ENCODE data around the gene UBL3. TPM values are rescaled to one million over a fixed set of nuclear protein-coding genes. Genes with fewer than 3 reads are reported as not detected.

UBL3 gene
- total RNA-seq, 1 experiment from 2014 or later = 10.7 TPM

GRCh38 chr13:29760544-29760943, 89.9 kb downstream of the UBL3 start:
- Histone ChIP-seq H3K9ac (ENCODE audit: low read length) (no peak overlapping the region), H3K36me3 (ENCODE audit: control insufficient read depth in 1 of 2, insufficient read depth in 2 of 2, low read length in 2 of 2) (no peaks in the 10 kb centered on the region), H3K9me3 (ENCODE audit: control insufficient read depth in 1 of 2, insufficient read depth in 1 of 2, low read depth in 1 of 2, low read length in 2 of 2) (no peaks in the 10 kb centered on the region), H3K79me2 (ENCODE audit: insufficient read depth, low read length) (no peaks in the 10 kb centered on the region), H3K4me2 (ENCODE audit: low read length) (no peak overlapping the region), H3K4me1 (ENCODE audit: control insufficient read depth in 1 of 2, insufficient read depth in 2 of 2, low read length in 2 of 2) (peaks cover 2 to 7% of the 10 kb centered on the region in 2 experiments; a peak in 1 of 4 replicates), H4K20me1 (ENCODE audit: insufficient read depth) (no peaks in the 10 kb centered on the region), H3K27ac (ENCODE audit: low read depth, low read length) (no peak overlapping the region), H3K9me2 (ENCODE audit: insufficient read depth) (no peaks in the 10 kb centered on the region), H2AFZ (ENCODE audit: low read depth, low read length, poor library complexity, severe bottlenecking) (no peak overlapping the region), H3K4me3 (replicated peaks in 1 of 2; ENCODE audit: low read depth in 1 of 2, low read length in 2 of 2) (no peak overlapping the region), H3K27me3 (ENCODE audit: insufficient read depth, low read length) (no peaks in the 10 kb centered on the region)
- ChIA-PET POLR2A (no interaction called here), RAD21 (ENCODE audit: low non-redundant PET in 1 of 2, low total read pairs in 2 of 2, uncharacterized antibody in 2 of 2, unreplicated experiment in 2 of 2) (no interaction called here), CTCF (interaction anchor here (1.5 kb wide), 1 partner anchor 11 kb away, joined by 6 read pairs; no protein-coding TSS in a partner anchor)
- DNase-seq (ENCODE audit: low read depth, low spot score) (no peak), ATAC-seq (no peak)
- no TSS peak for BruUV-seq (replicated peaks)
- intact Hi-C loops (cut with micrococcal nuclease) = no loop called here
- no peak for TF ChIP-seq ELF1 (IDR thresholded peaks at IDR 0.05; ENCODE audit: borderline replicate concordance, low read depth)
- TF ChIP-seq YY1 (IDR thresholded peaks at IDR 0.05; ENCODE audit: extremely low read depth, insufficient replicate concordance, low read depth, low read length) = no peak
- TF ChIP-seq REST (IDR thresholded peaks at IDR 0.05; ENCODE audit: low read depth) = no peak
- TF ChIP-seq ZNF274 (IDR thresholded peaks at IDR 0.05; ENCODE audit: low read depth, low read length) = no peak
- TF ChIP-seq RAD21 (IDR thresholded peaks at IDR 0.05; ENCODE audit: low read depth) = no peak
- TF ChIP-seq ZFX (IDR thresholded peaks at IDR 0.05) = no peak
- no peak for TF ChIP-seq FOSL1 (IDR thresholded peaks at IDR 0.05; ENCODE audit: low read depth)
- TF ChIP-seq ATF3 (IDR thresholded peaks at IDR 0.05) = no peak
- no peak for TF ChIP-seq CTCF (IDR thresholded peaks at IDR 0.05 in 2 of 3, conservative IDR thresholded peaks at IDR 0.05 in 1 of 3; ENCODE audit: borderline replicate concordance in 1 of 3, insufficient read depth in 1 of 3, low read depth in 2 of 3, low read length in 2 of 3)
- no peak for TF ChIP-seq TCF7L2 (IDR thresholded peaks at IDR 0.05; ENCODE audit: borderline replicate concordance, extremely low read depth, insufficient read depth, insufficient read length)
- TF ChIP-seq CBX3 (IDR thresholded peaks at IDR 0.05; ENCODE audit: low read depth) = no peak
- TF ChIP-seq MAX (IDR thresholded peaks at IDR 0.05) = no peak
